Trophoblast cell (in vitro differentiated cells and primary cell): ENCODE data around the gene SCMH1.

Source experiments
- DNase-seq, 2 donors: peaks; one replicate each; pipeline ENCODE4 v3.0.0-alpha.2; 2016
- H2AFZ ChIP-seq: 2 replicates; pipeline ENCODE4 v1.6.1; 2013; ENCODE audit warnings: low read length, moderate library complexity, mild to moderate bottlenecking; ENCODE audit not compliant: insufficient read depth, poor library complexity
- H2AK5ac ChIP-seq: 2 replicates; pipeline ENCODE4 v1.6.1; 2013; ENCODE audit warnings: mild to moderate bottlenecking, low read length
- H2BK120ac ChIP-seq: 2 replicates; pipeline ENCODE4 v1.6.1; 2013; ENCODE audit warnings: low read length, mild to moderate bottlenecking, moderate library complexity; ENCODE audit not compliant: insufficient read depth, poor library complexity
- H2BK12ac ChIP-seq: 2 replicates; pipeline ENCODE4 v1.6.1; 2013; ENCODE audit warnings: mild to moderate bottlenecking, low read length, moderate library complexity
- H2BK5ac ChIP-seq: 2 replicates; pipeline ENCODE4 v1.6.1; 2013; ENCODE audit warnings: low read length, low read depth, moderate library complexity, mild to moderate bottlenecking; ENCODE audit not compliant: poor library complexity
- H3K14ac ChIP-seq: 2 replicates; pipeline ENCODE4 v1.6.1; 2013; ENCODE audit warnings: mild to moderate bottlenecking, low read length
- H3K18ac ChIP-seq: 2 replicates; pipeline ENCODE4 v1.6.1; 2013; ENCODE audit warnings: mild to moderate bottlenecking, low read length
- H3K23ac ChIP-seq: 2 replicates; pipeline ENCODE4 v1.6.1; 2013; ENCODE audit warnings: low read length
- H3K27ac ChIP-seq: 2 replicates; pipeline ENCODE4 v1.5.1; 2013; ENCODE audit warnings: low read depth, mild to moderate bottlenecking, inconsistent platforms, low read length, moderate library complexity
- H3K27me3 ChIP-seq: 2 replicates; pipeline ENCODE4 v1.6.1; 2013; ENCODE audit warnings: inconsistent platforms, mild to moderate bottlenecking, low read length, moderate library complexity; ENCODE audit not compliant: insufficient read depth
- H3K36me3 ChIP-seq, 2 experiments: 1 replicate in 1 of 2; 2 replicates in 1 of 2; pipeline ENCODE4 v1.6.1; 2013; ENCODE audit warnings: low read length in 2 of 2, mild to moderate bottlenecking in 2 of 2, moderate library complexity in 1 of 2; ENCODE audit not compliant: insufficient read depth in 2 of 2, control insufficient read depth in 1 of 2
- H3K4ac ChIP-seq: 2 replicates; pipeline ENCODE4 v1.6.1; 2013; ENCODE audit warnings: low read depth, mild to moderate bottlenecking, low read length, moderate library complexity
- H3K4me1 ChIP-seq, 2 experiments: 1 replicate in 1 of 2; 2 replicates in 1 of 2; pipeline ENCODE4 v1.6.1; 2013; ENCODE audit warnings: low read length in 2 of 2, mild to moderate bottlenecking in 2 of 2, moderate library complexity in 1 of 2; ENCODE audit not compliant: insufficient read depth in 2 of 2, control insufficient read depth in 1 of 2
- H3K4me2 ChIP-seq: 2 replicates; pipeline ENCODE4 v1.6.1; 2013; ENCODE audit warnings: inconsistent platforms, mild to moderate bottlenecking, low read length, moderate library complexity
- H3K4me3 ChIP-seq: 2 replicates; pipeline ENCODE4 v1.5.1; 2013; ENCODE audit warnings: mild to moderate bottlenecking, low read depth, low read length, inconsistent platforms
- H3K79me1 ChIP-seq: one replicate; pipeline ENCODE4 v1.6.1; 2013; ENCODE audit warnings: low read length
- H3K79me2 ChIP-seq: 2 replicates; pipeline ENCODE4 v1.6.1; 2013; ENCODE audit warnings: low read length, mild to moderate bottlenecking; ENCODE audit not compliant: control insufficient read depth, insufficient read depth, poor library complexity
- H3K9ac ChIP-seq: 2 replicates; pipeline ENCODE4 v1.6.1; 2013; ENCODE audit warnings: mild to moderate bottlenecking, low read length
- H3K9me3 ChIP-seq: 2 replicates; pipeline ENCODE4 v1.6.1; 2013; ENCODE audit warnings: low read depth, mild to moderate bottlenecking, control low read depth, inconsistent platforms, low read length; ENCODE audit not compliant: insufficient read depth
- H4K12ac ChIP-seq: 2 replicates; pipeline ENCODE4 v1.6.1; 2013; ENCODE audit warnings: low read depth, mild to moderate bottlenecking, low read length, moderate library complexity
- H4K8ac ChIP-seq: 2 replicates; pipeline ENCODE4 v1.6.1; 2013; ENCODE audit warnings: low read depth, mild to moderate bottlenecking, low read length, moderate library complexity
- H4K91ac ChIP-seq: one replicate; pipeline ENCODE4 v1.6.1; 2013; ENCODE audit warnings: low read depth, mild to moderate bottlenecking, low read length, moderate library complexity
- WGBS: extraction: QIAGEN DNeasy Blood & Tissue Kit; methylation state at CpG from one replicate; pipeline ENCODE4 v1.1.7; 2013; ENCODE audit warnings: missing lambda C conversion rate; ENCODE audit not compliant: insufficient read length, insufficient coverage; ENCODE audit errors: extremely low coverage; 5-methylcytosine and 5-hydroxymethylcytosine counted together

The SCMH1 gene

GRCh38 chr1:41093826-41094225 lies 148.3 kb downstream of the SCMH1 start:
- Histone ChIP-seq H3K23ac (no peak overlapping the region), H3K9ac (no peak overlapping the region)

GRCh38 chr1:41086921-41087320 lies 155.2 kb downstream of the SCMH1 start:
- Histone ChIP-seq H3K9me3 (no peaks in the 10 kb centered on the region), H3K4me2 (no peak overlapping the region), H2BK5ac (no peak overlapping the region), H3K23ac (no peak overlapping the region), H3K27me3 (no peaks in the 10 kb centered on the region), H3K4me1 (no peaks in the 10 kb centered on the region), H3K4me3 (no peak overlapping the region), H3K18ac (no peak overlapping the region), H2AK5ac (no peak overlapping the region), H2BK120ac (no peak overlapping the region), H3K79me2 (no peaks in the 10 kb centered on the region), H4K8ac (no peak overlapping the region), H3K27ac (no peak overlapping the region), H3K14ac (no peak overlapping the region), H3K9ac (no peak overlapping the region), H2BK12ac (no peak overlapping the region), H3K79me1 (no peaks in the 10 kb centered on the region), H4K12ac (no peak overlapping the region), H2AFZ (no peak overlapping the region), H3K36me3 (peaks cover 0 to 1% of the 10 kb centered on the region in 2 experiments), H4K91ac (no peak overlapping the region), H3K4ac (no peak overlapping the region)
- DNase-seq: no peak

More at GRCh38 chr1:41093826-41094225, 148.3 kb downstream of the SCMH1 start:
- H3K4me1 ChIP-seq: no peaks in the 10 kb centered on the region
- DNase-seq: peak in 1 of 2 donors; percentile 37
- H4K91ac ChIP-seq: no peak overlapping the region
- no peak overlapping the region for H4K12ac ChIP-seq
- H3K79me2 ChIP-seq: no peaks in the 10 kb centered on the region
- H3K4ac ChIP-seq: no peak overlapping the region
- no peak overlapping the region for H3K27ac ChIP-seq
- H3K4me3 ChIP-seq: no peak overlapping the region
- no peak overlapping the region for H3K18ac ChIP-seq
- no CpG with 5 or more reads among the region's 5 CpGs for WGBS
- H3K4me2 ChIP-seq: no peak overlapping the region
- no peaks in the 10 kb centered on the region for H3K27me3 ChIP-seq
- H2AFZ ChIP-seq: no peak overlapping the region
- no peak overlapping the region for H4K8ac ChIP-seq
- no peaks in the 10 kb centered on the region for H3K79me1 ChIP-seq
- H3K36me3 ChIP-seq: no peaks in the 10 kb centered on the region
- H2BK12ac ChIP-seq: no peak overlapping the region
- H3K14ac ChIP-seq: no peak overlapping the region
- H2BK120ac ChIP-seq: no peak overlapping the region
- H3K9me3 ChIP-seq: no peaks in the 10 kb centered on the region
- no peak overlapping the region for H2BK5ac ChIP-seq
- no peak overlapping the region for H2AK5ac ChIP-seq

GRCh38 chr1:41078616-41079015 lies 163.5 kb downstream of the SCMH1 start:
- no peak for DNase-seq
- no CpG with 5 or more reads among the region's 2 CpGs for WGBS
- no peak overlapping the region for H3K4me3 ChIP-seq

DNA sequence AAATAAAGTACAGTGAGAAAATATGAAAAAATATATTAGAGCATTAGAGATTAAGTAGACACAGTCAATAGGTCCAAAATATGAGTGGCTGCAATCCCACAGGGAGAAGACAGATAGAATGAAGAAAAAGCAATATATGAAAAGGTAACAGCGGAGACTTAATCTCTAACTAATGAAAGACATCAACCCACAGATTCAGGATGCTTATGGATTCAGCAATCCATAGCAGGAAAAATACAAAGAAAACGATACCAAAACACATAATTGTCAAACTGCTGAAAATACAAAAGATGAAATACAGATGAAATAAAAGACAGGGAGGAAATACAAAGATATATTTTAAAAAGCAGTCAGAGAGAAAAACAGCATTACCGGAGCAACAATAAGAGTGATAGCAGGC lies 163.9 kb downstream of the SCMH1 start:
- Histone ChIP-seq H3K27ac (no peak overlapping the region), H3K9ac (no peak overlapping the region), H4K12ac (no peak overlapping the region), H3K27me3 (no peaks in the 10 kb centered on the region), H3K14ac (no peak overlapping the region), H2AFZ (no peak overlapping the region), H3K4me2 (no peak overlapping the region), H3K4me1 (no peaks in the 10 kb centered on the region), H2BK120ac (no peak overlapping the region), H4K8ac (no peak overlapping the region), H3K36me3 (peaks cover 2 to 3% of the 10 kb centered on the region in 2 experiments), H4K91ac (no peak overlapping the region), H3K4ac (no peak overlapping the region), H3K79me2 (no peaks in the 10 kb centered on the region), H3K18ac (no peak overlapping the region), H3K79me1 (no peaks in the 10 kb centered on the region), H3K9me3 (no peaks in the 10 kb centered on the region), H3K4me3 (no peak overlapping the region), H2BK12ac (no peak overlapping the region), H2AK5ac (no peak overlapping the region), H3K23ac (no peak overlapping the region), H2BK5ac (no peak overlapping the region)
- WGBS: no CpG with 5 or more reads among the region's 3 CpGs
- DNase-seq: no peak

More at GRCh38 chr1:41078616-41079015, 163.5 kb downstream of the SCMH1 start:
- H4K91ac ChIP-seq: no peak overlapping the region
- H4K12ac ChIP-seq: no peak overlapping the region
- no peak overlapping the region for H2BK120ac ChIP-seq
- no peak overlapping the region for H2BK5ac ChIP-seq
- no peaks in the 10 kb centered on the region for H3K27me3 ChIP-seq
- no peak overlapping the region for H3K9ac ChIP-seq
- H3K79me1 ChIP-seq: no peaks in the 10 kb centered on the region
- H2AK5ac ChIP-seq: no peak overlapping the region
- H2AFZ ChIP-seq: no peak overlapping the region
- H3K14ac ChIP-seq: no peak overlapping the region
- no peaks in the 10 kb centered on the region for H3K4me1 ChIP-seq
- no peak overlapping the region for H3K4me2 ChIP-seq
- no peaks in the 10 kb centered on the region for H3K79me2 ChIP-seq
- peaks cover 2 to 3% of the 10 kb centered on the region in 2 experiments for H3K36me3 ChIP-seq
- no peaks in the 10 kb centered on the region for H3K9me3 ChIP-seq
- no peak overlapping the region for H3K18ac ChIP-seq
- no peak overlapping the region for H3K23ac ChIP-seq
- H4K8ac ChIP-seq: no peak overlapping the region
- H2BK12ac ChIP-seq: no peak overlapping the region
- H3K4ac ChIP-seq: no peak overlapping the region
- H3K27ac ChIP-seq: no peak overlapping the region
